Left ventricle myocardium inferior (tissue), 1 donor: ENCODE measurements around the gene CSPG5. TPM values are rescaled to one million over a fixed set of nuclear protein-coding genes. Genes with fewer than 3 reads are reported as not detected.

Experiments
- DNase-seq: peaks from one replicate; pipeline ENCODE4 v3.0.0-alpha.2; 2020
- H3K27ac ChIP-seq: fragments of 200-600 bp; replicated peaks from 2 replicates; pipeline ENCODE4 v1.8.0; 2021
- H3K27me3 ChIP-seq: fragments of 200-600 bp; 2 replicates; pipeline ENCODE4 v1.8.0; 2021; ENCODE audit warnings: low read depth
- H3K36me3 ChIP-seq: fragments of 200-600 bp; 2 replicates; pipeline ENCODE4 v1.8.0; 2021
- H3K4me1 ChIP-seq: fragments of 200-600 bp; 2 replicates; pipeline ENCODE4 v1.8.0; 2021
- H3K4me3 ChIP-seq: fragments of 200-600 bp; 2 replicates; pipeline ENCODE4 v1.8.0; 2021; ENCODE audit warnings: mild to moderate bottlenecking, moderate library complexity
- H3K9me3 ChIP-seq: fragments of 200-600 bp; replicated peaks from 2 replicates; pipeline ENCODE4 v1.8.0; 2021
- CTCF ChIP-seq: fragments of 200-600 bp; IDR thresholded peaks from 2 replicates; pipeline ENCODE4 v1.8.0; 2021; ENCODE audit warnings: antibody characterized with exemption, mild to moderate bottlenecking, borderline replicate concordance
- intact Hi-C: fragments of 100-400 bp; cut with micrococcal nuclease; formaldehyde crosslinking; loops from one replicate; pipeline ENCODE4 v1.11.0; 2022
- total RNA-seq: library from RNA; stranded (reverse); fragmentation: NEBNext Ultra II Directional; extraction: Animal tissue kit (Norgen Biotek cat#: 25700); gene quantifications from one replicate; pipeline ENCODE4 v1.2.1, GENCODE V29; 2021
- donor health status: DM: no; HTN: yes; CAD: no; lungs with severe emphysema.

CSPG5 gene
- total RNA-seq, 1 donor from 2014 or later = 0.22 TPM

- no peak for TF ChIP-seq CTCF
- no peaks in the 10 kb centered on the region for H3K4me1 ChIP-seq
- intact Hi-C loops = no loop called here
Observed at GRCh38 chr3:47553407-47553806, 25.3 kb downstream of the CSPG5 start.

GRCh38 chr3:47542471-47543173, 36.0 kb downstream of the CSPG5 start:
- Histone ChIP-seq H3K27ac (no peak overlapping the region), H3K4me1 (no peaks in the 10 kb centered on the region), H3K27me3 (peaks cover 6% of the 10 kb centered on the region), H3K36me3 (no peaks in the 10 kb centered on the region), H3K9me3 (no peaks in the 10 kb centered on the region), H3K4me3 (no peak overlapping the region)
- intact Hi-C loops = no loop called here
- no peak for DNase-seq
- TF ChIP-seq CTCF = no peak

More at GRCh38 chr3:47553407-47553806, 25.3 kb downstream of the CSPG5 start:
- no peaks in the 10 kb centered on the region for H3K36me3 ChIP-seq
- no peak overlapping the region for H3K4me3 ChIP-seq
- H3K27ac ChIP-seq = no peak overlapping the region
- no peaks in the 10 kb centered on the region for H3K27me3 ChIP-seq
- DNase-seq = no peak
- H3K9me3 ChIP-seq = peaks cover 10% of the 10 kb centered on the region

- H3K4me3 ChIP-seq = no peak overlapping the region
- intact Hi-C loops = no loop called here
- no peak for DNase-seq
- H3K27ac ChIP-seq = no peak overlapping the region
- peaks cover 6% of the 10 kb centered on the region for H3K27me3 ChIP-seq
- no peak for TF ChIP-seq CTCF
- no peaks in the 10 kb centered on the region for H3K36me3 ChIP-seq
- no peaks in the 10 kb centered on the region for H3K4me1 ChIP-seq
- no peaks in the 10 kb centered on the region for H3K9me3 ChIP-seq
Observed at GRCh38 chr3:47541583-47542108, 37.0 kb downstream of the CSPG5 start.

- no peak for DNase-seq
- Histone ChIP-seq H3K4me1 (no peaks in the 10 kb centered on the region), H3K27ac (no peak overlapping the region), H3K36me3 (no peaks in the 10 kb centered on the region), H3K4me3 (no peak overlapping the region), H3K9me3 (no peaks in the 10 kb centered on the region), H3K27me3 (peaks cover 6% of the 10 kb centered on the region)
- intact Hi-C loops = no loop called here
- no peak for TF ChIP-seq CTCF
Observed at GRCh38 chr3:47540281-47540680, 38.4 kb downstream of the CSPG5 start.

GRCh38 chr3:47536967-47537366, 41.7 kb downstream of the CSPG5 start:
- Histone ChIP-seq H3K36me3 (no peaks in the 10 kb centered on the region), H3K27me3 (peaks cover 12% of the 10 kb centered on the region), H3K9me3 (no peaks in the 10 kb centered on the region), H3K4me1 (no peaks in the 10 kb centered on the region), H3K27ac (no peak overlapping the region), H3K4me3 (no peak overlapping the region)
- DNase-seq = no peak
- intact Hi-C loops = no loop called here
- TF ChIP-seq CTCF = no peak
